ENCODE results near the gene LINC01488.
A peak's percentile ranks its signal among the peaks of the same experiment; 100 is the strongest.

Gene LINC01488

DNA sequence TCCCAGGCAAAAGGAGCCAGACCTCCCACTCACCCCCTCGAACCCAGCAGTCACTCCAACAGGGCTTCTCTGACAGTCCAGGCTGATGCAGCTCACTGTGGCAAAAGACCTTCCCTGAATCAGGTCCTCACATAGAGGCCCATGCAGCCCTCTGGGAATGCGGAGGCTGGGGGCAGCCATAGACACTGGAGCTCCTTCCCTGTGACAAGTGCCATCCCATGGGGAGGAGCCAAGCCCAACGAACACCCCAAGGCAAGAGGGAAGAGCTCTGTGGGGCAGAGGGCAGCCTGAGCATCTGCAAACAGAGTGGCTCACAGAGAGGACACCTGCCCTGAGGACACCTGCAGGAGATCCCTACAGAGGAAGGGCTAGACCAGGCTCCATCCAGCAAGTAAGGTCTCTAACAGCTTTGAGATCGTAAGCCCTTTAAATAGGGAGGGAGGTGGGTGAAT lies at the start of gene LINC01488:
LINC01488 (plus strand) TSS at position 271 of the 452 bp plus-strand sequence.
- DNase-seq (ENCODE audit: low read depth) = no peak

DNA sequence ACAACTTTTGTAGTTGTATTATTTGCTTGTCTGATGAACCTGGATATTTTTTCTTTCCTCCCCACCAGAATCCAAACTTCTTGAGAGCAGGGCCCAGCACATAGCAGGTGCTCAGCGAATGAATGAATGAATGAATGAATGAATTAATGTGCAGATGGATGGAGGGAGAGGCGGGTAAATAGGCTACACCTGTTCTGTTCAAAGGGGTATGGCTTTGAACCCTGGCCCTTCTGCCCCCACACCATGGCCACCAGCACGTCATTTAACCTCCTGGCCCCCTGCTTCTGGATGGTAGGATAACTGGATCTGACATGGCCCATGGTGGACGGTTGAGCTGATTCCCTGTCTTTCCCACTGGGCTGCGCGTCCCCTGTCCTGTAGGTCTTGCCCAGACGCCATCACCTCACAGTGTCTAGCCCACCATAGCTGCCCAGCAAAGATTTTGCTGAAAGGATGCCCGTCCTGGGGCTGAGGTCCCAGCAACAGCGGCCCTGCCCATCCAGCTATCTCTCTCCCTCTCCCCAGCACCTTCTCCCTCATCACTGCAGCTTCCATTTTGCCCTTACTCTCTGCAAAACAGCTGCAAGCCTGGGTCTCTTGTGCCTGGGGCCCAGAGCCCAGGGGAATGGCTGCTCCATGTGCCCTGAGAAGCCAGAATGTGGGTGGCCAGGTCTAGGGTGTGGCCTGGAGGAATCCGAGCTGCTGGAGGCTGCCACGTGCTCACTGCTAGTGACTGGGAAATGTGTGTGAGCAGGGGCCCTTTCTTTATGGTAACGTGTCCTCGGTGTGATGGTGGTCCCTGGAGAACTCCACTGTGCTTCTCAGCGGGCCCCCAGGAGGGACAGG lies 49.3 kb upstream of the LINC01488 start:
- DNase-seq (ENCODE audit: low read depth) = no peak

DNA sequence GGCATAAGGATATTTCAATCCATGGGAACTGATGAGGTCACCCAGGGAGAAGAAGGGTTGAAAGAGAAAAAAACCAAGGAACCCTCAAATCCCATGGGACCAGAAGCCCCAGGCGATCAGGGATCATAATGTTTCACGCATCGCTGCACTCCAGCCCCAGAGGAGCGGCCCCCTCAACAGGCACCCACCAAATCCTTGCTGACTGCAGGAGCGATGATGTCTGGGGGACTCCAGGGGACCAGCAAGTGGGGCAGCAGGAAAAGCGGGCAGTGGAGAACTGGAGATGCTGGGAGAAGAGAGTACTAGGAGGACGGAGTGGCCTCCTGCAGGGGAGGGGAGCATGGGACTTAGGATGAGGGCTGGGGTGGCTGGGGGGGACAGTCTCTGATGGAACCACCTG lies 47.7 kb upstream of the LINC01488 start:
- DNase-seq (ENCODE audit: low read depth) = no peak

DNA sequence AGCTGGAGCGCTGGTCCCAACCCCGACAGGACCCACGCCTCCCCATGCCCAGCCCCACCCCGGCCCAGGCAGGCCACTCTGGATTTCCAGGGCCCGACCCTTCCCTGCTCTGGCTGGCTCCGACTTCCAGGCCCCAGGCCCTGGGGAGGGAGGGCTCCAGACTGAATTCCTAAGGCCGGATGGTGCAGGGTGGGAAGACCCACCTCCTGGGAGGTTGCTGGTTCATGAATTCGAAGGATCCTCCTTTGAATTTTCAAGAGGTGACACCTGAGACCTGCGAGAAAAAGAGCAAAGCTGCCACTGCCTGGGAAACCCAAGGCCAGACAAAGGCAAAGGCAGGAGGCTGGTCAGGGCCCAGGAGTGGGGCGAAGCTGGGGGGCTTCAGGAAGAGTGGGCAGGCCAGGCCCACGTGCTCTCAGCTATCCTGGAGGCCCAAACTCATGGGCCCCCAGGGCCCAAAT lies 47.0 kb upstream of the LINC01488 start:
- no peak for DNase-seq (ENCODE audit: low read depth)

DNA sequence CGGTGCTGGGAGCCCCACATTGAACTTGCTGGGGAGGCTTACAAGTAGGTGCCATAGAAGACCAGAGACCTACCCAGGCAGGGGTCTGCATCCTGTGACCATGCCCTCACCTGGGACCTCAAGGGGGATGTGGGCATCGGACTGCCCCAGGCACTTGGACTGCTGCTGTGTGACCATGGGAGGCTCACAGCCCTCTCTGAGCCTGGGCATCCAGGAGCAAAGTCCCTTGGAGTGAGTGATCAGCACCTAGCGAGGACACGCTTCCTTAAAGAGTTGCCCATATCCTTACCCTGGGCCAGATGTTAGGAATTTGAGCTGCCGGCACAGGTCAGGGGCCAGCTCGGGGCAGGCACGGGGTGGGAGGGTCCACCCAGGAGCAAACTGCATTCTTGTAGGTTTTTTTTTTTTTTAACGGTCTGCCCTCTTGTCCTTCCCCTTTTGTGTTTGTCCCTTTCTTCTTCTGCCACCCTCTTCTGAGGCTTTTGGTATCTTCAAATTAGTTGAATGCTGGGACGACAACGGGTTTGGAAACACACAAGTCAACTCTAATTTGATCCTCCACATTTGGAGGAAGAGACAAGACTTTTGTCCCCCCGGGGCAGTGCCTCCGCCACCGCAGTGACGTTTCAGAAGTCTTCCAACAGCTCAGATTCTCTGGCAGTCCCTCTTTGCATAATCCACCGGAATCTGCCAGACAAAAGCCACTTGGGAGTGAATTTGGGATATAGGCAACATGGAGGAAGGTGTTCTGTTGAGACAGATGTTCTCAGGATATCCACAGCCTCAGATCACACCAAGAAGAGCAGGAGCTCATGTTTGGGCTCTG lies 46.1 kb upstream of the LINC01488 start:
- no peak for DNase-seq (ENCODE audit: low read depth)

DNA sequence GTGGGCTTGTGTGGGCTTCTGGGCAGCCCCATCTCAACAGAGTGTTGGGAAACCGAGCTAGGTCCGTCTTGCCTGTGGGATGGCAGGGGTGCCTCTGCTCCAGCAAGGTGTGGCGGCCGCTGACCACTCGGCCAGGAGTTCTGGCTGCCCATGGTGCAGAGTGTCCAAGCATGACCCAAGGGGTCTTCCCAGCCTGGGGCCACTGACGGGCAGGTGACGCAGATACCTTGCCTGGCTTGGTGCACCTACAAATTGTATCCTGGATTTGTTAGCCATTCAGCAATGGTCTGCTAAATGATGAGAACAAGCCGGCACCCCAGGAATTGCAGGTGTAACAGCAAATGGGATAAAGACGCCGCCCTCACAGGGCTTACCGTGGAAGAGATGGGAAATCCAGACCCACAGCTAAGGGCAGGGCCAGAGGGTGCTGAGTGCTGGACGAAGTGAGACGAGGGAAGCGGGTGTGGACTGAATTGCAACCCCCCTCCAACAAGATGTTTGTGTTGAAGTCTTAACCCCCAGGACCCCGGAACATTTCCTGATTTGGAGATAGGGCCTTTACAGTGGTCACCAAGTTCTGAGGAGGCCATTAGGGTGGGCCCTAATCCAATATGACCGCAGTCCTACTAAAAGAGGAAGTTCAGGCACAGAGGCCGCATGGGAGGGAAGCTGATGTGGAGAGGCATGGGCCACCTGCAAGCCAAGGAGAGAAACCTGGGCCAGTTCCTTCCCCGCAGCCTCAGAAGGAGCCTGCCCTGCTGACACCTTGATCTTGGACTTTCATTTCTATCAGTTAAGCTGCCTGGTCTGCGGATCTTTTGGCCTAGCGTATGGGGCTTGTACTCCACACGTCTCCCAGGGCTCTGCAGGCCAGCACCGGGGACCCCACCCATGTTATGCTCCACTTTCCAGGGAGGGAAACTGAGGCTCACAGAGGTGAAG lies 45.2 kb upstream of the LINC01488 start:
- no peak for DNase-seq (ENCODE audit: low read depth)

DNA sequence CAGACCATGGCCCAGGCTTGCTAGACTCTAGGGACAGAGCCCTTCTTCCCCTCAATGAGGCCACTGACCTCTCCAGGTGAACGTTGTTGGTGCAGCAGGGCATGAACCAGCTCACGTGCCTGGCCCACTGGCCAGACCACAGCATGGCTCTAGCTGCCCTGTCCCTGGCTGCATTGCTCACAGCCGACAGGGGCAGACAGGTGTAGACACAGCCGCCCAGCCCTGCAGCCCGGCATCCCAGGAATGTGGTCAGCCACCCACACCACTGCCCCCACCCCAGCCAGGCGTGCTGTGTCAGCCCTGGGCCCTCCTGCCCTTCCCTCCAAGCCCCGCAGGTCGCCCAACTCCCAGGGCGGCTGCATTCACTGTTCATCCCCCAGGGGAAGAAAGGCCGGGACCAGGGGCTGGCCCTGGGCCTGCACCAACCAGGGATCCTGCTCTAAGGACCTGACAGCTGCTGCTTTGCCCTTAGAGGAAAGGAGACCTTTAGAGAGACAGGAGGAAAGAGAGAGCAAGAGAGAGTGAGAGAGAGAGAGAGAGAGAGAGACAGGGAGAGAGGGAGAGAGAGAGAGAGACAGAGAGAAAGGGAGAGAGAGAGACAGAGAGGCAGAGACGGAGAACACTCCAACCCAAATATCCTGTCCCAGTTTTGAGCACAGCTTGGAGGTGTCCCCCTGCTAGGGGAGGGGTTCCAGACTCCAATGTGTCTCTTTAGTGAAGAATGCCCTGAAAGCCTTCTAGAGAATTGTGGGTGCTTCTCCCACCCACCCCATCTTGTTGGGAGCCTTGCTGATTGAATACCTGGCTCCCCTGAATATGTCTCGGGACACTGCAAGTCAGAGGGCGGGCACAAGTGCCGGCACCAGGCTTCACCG lies 44.2 kb upstream of the LINC01488 start:
- DNase-seq (ENCODE audit: low read depth) = no peak

DNA sequence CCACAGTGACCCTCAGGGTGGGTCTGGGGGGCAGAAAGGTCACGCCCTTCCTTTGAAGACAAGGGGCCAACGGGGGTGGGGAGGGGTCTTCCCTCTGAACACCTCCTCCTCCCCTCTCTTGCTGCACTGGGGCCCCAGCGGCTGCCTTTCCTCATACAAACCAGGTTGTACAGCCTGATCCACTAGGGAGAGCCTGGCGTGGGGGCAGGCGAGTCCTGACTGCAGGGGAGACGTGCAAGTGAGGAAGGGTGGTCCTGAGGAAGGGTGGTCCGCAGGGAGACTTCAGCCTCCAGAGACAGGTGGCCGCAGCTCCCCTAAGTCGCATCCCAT lies 43.6 kb upstream of the LINC01488 start:
- no peak for DNase-seq (ENCODE audit: low read depth)

DNA sequence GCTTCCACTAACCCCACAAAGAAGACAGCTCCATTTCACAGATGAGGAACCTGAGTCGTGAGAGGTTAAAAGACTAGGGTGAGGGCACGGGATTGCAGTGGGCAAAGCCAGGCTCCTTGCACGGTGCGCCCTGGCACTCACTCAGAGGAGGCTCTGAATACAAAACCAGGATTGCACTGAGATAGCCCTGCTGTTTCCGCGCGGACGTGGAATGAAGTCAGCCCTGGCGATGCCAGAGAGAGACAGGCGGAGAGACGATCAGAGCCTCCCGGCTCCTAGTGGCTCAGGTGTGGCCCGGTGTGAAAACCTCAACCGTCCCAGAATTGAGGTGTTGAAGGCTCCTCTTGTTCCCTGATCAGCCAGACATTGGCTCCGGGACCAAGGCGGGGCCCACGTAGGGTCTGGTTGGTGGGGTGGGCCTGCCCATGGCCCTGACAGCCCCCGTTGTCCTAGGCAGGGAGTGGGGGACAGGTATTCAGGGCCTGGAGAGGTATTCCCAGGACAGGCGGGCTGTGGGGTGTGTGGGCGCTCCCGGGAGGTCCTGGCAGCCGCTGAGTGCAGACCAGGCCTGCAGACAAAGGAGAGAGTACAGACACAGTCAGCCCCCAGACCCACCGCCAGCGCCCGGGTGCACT lies 43.1 kb upstream of the LINC01488 start:
- DNase-seq (ENCODE audit: low read depth) = no peak

DNA sequence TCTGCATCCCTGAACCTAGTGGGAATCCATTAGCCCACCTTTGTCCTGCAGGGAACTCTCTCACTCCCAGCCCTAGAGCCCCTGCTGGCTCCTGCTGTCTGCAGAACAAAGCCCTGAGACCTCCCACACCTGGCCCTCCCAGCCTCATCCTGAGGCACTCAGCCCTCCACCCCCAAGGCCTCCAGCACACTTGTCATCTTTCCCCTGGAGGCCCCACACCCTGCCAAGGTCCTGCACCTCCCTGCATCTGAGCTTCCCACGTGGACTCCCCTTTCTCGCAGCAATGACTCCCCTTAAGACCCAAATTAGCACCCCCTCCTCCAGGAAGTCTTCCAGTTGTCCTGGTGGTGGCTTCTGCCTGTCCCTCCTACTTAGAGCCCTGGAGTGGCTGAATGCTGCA lies 42.3 kb upstream of the LINC01488 start:
- no peak for DNase-seq (ENCODE audit: low read depth)

DNA sequence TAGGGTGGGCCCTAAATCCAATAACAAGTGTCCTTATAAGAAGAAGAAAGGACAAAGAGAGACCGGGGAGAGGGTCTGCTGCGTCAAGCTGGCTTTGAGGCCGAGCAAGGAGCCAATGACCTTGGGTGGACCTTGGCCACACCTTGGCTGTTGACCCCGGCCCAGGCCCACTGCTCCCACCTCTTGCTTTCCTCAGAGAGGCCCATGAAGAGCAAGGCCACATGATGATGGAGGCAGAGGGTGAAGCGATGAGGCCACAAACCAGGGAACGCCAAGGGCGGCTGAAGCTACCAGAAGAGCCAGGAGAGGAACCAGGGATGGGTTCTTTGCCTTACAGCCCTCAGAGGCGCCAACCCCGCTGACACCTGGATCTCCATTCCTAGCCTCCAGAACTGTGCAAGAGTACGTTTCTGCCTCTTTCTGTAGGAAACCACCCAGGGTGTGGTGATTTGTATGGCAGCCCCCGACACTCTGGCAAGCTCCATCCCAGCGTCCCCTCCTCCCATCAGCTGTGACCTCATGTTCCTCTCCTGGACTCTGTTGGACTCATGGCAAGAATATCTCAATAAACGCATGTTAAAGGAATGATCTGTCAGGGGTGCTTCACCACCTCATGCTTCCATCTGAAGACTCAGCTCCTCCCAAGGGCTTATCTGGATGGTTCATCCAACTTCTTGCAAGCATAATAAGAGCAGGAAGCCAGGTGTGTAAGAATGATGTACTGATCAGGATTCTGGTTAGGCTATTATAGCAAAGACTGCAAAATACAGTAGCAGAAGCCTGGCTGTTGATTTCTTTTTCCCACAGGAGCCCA lies 41.6 kb upstream of the LINC01488 start:
- no peak for DNase-seq (ENCODE audit: low read depth)

DNA sequence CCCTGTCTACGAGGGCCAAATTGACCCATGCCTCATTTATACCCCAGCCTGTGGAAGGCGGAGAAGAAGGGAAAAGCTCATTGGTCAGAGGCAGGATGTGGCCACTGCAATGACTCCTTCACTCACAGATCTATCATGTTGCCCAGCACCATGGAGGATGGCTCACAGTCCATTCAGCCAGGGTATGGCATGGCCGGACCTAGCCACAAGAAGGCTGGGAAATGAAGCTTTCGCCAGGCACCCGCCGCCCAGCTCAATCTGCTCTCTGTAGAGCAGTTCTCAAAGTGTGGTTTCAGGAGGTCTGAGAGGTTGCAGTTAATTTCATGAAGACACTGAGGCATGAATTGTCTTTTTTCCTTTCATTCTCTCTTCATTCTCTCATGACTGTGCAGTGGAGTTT lies 40.6 kb upstream of the LINC01488 start:
- DNase-seq (ENCODE audit: low read depth) = no peak

DNA sequence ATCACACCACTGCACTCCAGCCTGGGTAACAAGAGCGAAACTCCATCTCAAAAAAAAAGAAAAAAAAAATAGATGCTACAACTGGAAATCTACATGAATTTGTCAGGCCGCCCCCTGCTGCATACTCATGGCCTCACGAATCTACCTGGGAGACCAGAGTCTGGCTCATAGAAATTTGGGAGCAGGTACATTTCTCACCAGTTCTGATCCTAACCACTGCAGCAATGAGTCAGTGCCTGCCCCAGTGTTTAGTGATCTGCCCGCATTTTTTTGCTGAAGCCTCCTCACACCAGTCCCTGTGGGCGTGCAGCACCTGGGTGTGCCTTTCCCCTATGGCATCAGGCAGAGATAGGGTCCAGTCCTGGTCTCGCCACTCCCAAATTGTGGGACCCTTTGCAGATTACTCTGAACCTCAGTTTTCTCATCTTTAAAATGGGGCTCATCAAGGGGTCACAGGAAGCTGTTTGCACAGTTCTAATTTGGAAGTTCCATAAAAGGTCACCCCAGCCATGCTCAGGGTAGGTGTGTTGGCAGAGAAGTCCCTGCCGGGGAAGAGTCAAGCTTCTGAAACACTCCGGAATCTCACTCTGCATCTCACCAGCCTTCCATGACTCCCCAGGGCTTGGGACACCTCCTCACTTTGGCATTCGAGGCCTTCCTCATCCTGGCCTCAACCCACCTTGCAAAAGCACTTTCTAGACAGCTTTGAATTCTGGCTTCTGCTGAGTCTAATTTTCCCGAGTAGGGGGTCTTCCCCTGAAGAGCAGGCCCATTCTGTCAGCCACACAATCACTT lies 39.3 kb upstream of the LINC01488 start:
- DNase-seq (ENCODE audit: low read depth) = no peak

DNA sequence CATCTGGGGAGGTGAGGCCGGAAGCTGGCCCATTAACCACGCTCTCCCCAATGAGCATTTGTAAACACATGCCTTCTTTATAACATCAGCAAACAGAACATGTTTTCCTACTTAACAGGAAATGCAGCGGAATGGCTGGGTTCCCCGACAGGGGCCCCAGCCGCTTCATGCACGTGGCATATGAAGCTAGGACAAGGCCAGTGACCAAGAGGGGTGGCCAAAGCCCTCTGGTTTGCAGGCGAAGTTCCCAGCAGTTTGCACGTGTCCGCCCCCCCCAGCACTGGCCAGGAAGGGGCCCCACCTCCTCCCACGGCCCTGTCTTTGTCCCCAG lies 38.7 kb upstream of the LINC01488 start:
- peak; percentile 68 for DNase-seq (ENCODE audit: low read depth)

DNA sequence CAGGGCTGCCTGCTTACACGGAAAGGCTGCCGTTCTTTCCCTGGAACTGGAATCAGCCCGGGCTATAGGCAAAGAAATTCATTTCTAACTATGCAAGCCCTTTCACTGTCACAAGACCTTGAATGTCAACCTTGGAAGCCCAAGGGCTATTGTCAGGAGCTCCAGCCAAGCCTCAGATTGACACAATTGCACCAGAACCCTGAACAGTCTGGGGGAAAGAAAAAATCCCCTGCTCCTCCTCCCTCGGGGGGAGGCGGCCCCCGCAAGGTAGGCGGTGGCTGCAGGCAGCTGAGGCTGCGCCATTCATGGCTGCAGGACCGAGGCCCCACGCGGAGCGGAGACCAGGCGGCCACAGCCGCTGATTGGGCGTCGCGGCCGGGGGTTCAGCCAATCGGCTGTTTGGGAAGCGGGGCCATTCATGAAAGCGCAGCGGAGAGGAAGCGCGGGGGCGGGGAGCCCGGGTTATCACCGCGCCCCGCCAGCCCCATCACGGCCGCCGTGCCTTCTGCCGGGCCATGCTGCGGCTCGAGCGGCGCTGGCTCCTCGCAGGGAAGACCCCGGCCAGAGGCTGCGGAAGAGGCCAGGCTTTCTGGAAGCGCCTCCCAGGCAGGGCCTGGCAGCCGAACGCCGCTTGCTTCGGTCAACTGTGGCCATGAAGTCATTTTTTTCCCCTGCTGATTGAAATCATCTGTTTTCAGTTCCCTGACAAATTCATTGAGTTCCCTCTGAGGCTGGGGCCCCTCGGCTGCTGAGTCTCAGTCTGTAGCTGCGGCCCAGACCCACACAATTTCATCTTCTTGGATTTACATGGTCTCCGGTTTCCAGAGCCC lies 38.1 kb upstream of the LINC01488 start:
- peak; percentile 92 for DNase-seq (ENCODE audit: low read depth)

DNA sequence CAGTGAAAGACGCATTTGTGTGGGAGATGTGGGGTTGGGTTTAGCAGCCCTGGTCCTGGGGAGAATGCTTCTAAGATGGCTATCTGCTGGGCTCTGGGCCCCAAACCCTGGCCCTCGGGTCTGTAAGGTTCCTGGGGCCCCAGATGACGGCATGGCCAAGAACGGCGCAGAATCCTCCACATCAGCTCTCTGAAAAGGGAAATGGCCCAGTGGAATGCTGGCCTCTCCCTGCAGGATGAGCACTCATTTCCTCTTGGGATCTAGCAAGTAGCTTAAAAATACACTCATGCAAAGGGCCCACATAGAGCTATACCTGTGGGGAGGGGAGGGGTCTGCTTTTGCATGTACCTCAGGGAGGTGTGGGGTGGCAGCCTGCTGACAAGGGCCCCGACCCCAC lies 37.5 kb upstream of the LINC01488 start:
- DNase-seq (ENCODE audit: low read depth) = peak; percentile 50

DNA sequence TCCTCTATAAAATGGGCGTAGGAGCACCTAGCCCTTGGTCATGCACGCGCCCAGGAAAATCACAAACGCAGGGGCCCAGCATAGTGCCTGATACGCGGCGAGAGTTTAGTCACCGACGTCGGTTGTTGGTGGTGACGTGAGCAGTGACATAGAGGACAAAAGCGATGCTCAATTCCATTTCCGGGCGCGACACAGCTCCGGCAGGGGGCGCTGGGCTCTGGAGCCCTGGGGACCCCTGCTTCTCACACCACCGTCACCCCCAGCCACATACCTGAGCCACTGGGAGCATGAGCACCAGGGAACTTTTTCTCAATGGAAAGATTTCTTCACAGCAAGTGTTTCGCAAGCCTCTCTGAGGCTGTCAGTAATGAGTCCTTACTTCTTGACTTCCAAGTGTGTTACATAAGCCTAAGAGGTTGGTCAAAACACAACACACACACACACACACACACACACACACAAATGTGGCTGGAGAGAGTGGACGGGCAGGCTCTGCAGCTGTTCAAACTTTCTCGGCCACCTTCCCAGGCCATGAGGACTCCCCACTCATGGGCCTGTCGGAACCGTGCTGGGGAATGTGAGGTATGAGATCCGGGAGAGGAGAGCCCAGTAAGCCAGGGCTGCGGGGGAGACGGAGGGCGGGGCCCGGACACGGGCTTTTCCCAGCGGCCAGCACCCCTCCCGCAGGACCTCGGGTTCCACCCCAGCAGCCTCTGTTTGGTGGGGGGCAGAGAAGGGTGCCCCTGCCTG lies 36.9 kb upstream of the LINC01488 start:
- peak; percentile 98 for DNase-seq (ENCODE audit: low read depth)
